Subcutaneous preadipocyte (primary cell): ENCODE results near the gene RAP2A. TPM values are rescaled to one million over a fixed set of nuclear protein-coding genes. Genes with fewer than 3 reads are reported as not detected.

Experiments used
- small RNA-seq: library from RNA; depleted of rRNA; stranded (forward); fragments of <200 nt; gene quantifications from one replicate; pipeline ENCODE3, GENCODE V24; 2012
- total RNA-seq: library from RNA; depleted of rRNA; stranded (reverse); fragments of >200 nt; gene quantifications from 2 replicates; pipeline ENCODE4 v1.2.3, GENCODE V29; 2012

RAP2A gene
- 27.6 and 29.1 TPM in 2 replicates for total RNA-seq

GRCh38 chr13:97433727-97434396 is at the start of gene RAP2A:
Gene RAP2A (plus strand): TSS chr13:97434169. CDS start chr13:97434471, 302 bp downstream.

Small RNAs within 50 kb of the gene (small RNA-seq; reads per million reads assigned to genes)
- not detected for gene AL442067.1

Other genes starting within 250 kb of the RAP2A start
- 23.5 and 32.1 TPM in 2 replicates for gene MBNL2, start 211.8 kb upstream of the RAP2A start, total RNA-seq